GM12874 (cell line): Measurements from ENCODE around the gene KRT80.

Experiments used
- TF ChIP-seq, protein P1 (sequence below): IDR thresholded peaks from 2 replicates; pipeline ENCODE4 v1.5.1; 2011; ENCODE audit warnings: low read depth, mild to moderate bottlenecking, control low read depth, low read length, moderate library complexity; ENCODE audit not compliant: insufficient read depth

KRT80 gene

GRCh38 chr12:52183971-52184370 is 7.8 kb downstream of the KRT80 start:
- TF ChIP-seq, protein P1, sequence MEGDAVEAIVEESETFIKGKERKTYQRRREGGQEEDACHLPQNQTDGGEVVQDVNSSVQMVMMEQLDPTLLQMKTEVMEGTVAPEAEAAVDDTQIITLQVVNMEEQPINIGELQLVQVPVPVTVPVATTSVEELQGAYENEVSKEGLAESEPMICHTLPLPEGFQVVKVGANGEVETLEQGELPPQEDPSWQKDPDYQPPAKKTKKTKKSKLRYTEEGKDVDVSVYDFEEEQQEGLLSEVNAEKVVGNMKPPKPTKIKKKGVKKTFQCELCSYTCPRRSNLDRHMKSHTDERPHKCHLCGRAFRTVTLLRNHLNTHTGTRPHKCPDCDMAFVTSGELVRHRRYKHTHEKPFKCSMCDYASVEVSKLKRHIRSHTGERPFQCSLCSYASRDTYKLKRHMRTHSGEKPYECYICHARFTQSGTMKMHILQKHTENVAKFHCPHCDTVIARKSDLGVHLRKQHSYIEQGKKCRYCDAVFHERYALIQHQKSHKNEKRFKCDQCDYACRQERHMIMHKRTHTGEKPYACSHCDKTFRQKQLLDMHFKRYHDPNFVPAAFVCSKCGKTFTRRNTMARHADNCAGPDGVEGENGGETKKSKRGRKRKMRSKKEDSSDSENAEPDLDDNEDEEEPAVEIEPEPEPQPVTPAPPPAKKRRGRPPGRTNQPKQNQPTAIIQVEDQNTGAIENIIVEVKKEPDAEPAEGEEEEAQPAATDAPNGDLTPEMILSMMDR, result no peak

DNA sequence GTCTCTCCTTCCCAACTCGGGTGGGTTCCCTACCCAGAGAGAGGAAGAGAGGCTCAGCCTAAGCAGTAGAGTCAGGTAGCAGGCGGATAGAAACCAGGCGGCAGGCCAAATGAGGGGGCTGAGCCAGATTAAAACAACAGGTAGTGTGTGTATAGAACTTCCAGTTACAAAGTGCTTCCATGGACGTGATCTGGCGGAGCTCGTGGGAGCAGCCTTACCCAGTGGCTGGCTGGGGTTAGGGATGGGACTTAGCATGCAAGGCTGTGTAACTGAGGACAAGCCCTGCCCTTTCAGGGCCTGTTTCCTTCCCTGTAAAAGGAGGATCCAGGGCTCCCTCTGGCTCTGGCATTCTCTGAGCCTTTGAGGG is 8.3 kb downstream of the KRT80 start:
- TF ChIP-seq, protein P1, result no peak

GRCh38 chr12:52182898-52183543 is 8.8 kb downstream of the KRT80 start:
- TF ChIP-seq, protein P1, result no peak

GRCh38 chr12:52182384-52182783 is 9.4 kb downstream of the KRT80 start:
- TF ChIP-seq, protein P1, result no peak

GRCh38 chr12:52181746-52182145 is 10.1 kb downstream of the KRT80 start:
- TF ChIP-seq, protein P1, result no peak

DNA sequence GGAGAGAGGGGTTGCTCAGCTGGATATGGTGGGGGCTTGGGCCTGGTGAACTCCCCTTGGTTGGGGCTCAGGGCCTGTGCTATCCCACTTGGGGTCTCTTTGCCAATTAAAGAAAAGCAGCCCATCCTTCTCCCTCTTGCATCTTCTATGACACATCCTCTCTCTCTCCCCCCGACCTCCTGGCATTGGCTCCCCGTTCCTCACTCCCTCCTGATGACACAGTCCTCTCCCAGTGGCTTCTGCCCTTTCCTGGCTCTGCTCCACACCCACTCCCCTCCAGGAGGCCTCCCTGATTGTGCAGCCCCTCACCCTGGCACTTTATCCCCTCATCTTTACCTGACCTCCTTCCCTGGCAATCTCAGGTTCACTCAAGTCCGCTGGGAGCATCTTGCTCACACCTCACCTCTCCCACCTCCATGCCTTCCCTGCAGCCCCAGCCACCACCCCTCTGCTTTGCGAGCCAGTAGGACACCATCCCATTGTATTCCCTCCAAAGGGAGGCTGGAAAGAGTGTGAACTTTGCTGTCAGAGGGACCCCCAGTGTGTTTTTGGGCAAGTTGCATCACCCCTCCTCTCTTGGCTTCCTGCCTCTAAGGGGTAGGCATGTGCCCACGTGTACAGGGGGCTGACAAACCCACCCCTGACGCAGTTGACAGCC is 10.7 kb downstream of the KRT80 start:
- TF ChIP-seq, protein P1, result no peak

GRCh38 chr12:52179396-52179973 is 12.3 kb downstream of the KRT80 start:
- TF ChIP-seq, protein P1, result no peak
